H1 (cell line): Measurements from ENCODE around the gene SH3D19. TPM values are rescaled to one million over a fixed set of nuclear protein-coding genes. Genes with fewer than 3 reads are reported as not detected.

Experiments used
- NANOG ChIP-seq: IDR thresholded peaks from 2 replicates; pipeline ENCODE4 v1.6.1; 2011; ENCODE audit warnings: low read length, low read depth, mild to moderate bottlenecking, inconsistent platforms; ENCODE audit not compliant: insufficient read depth, poor library complexity, severe bottlenecking
- TAF7 ChIP-seq: optimal IDR thresholded peaks from 2 replicates; pipeline ENCODE3; 2011; ENCODE audit warnings: low read depth, mild to moderate bottlenecking, inconsistent platforms, low read length, moderate library complexity, borderline replicate concordance
- polyA plus RNA-seq, 7 experiments: library from polyadenylated mRNA; depleted of rRNA in 3 of 7; stranded (reverse) in 5 of 7; unstranded in 2 of 7; fragments of >200 nt in 5 of 7; fragments of 200-250 nt in 2 of 7; gene quantifications; 1 replicate in 5 of 7; 2 replicates in 1 of 7; 4 replicates in 1 of 7; pipeline versions ENCODE4 v1.2.1 to v1.2.3, GENCODE V29; 2011 to 2013; ENCODE audit warnings: missing spikeins in 2 of 7, mixed read lengths in 2 of 7
- total RNA-seq: library from RNA; stranded (reverse); fragmentation: NEBNext Ultra II Directional; extraction: Animal tissue kit (Norgen Biotek cat#: 25700); gene quantifications from 2 replicates; pipeline ENCODE4 v1.2.1, GENCODE V29; 2021

SH3D19 gene
- total and polyA plus RNA-seq, 2 of the 8 experiments (the other 6 are each of a cell fraction or from before 2014, with no cell fraction given): 11.7 to 51.3 TPM

DNA sequence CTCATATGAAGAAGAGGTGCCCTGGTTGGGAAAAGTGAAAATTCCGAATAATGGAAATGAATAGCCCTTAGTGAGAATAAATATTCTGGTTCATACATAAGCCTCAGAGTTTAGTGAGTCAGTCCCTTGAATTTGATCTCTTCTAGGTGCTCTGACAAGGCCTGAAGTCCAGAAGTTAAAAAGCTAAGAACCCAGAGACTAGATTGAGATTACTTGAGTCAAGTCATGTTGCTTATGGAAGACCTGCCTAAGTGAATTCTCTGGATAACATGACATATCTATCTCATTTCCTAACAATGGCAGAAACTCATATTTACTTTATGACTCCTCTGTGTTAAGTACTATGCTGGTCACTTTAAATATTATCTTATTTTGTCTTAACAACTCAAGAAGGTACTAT is 58.9 kb downstream of the SH3D19 start (continued):
- no peak for TF ChIP-seq TAF7
- TF ChIP-seq NANOG: no peak
